PFSK-1 (cell line): ENCODE data around the gene TOB2.

Experiments used
- FOXP2 ChIP-seq: optimal IDR thresholded peaks from 2 replicates; pipeline ENCODE3; 2011; ENCODE audit warnings: borderline replicate concordance, control low read depth, inconsistent platforms; ENCODE audit not compliant: insufficient read depth; ENCODE audit errors: extremely low read length, extremely low read depth
- POLR2AphosphoS5 ChIP-seq: IDR thresholded peaks from 2 replicates; pipeline ENCODE4 v1.6.1; 2012; ENCODE audit warnings: low read depth, mild to moderate bottlenecking, control low read depth, low read length, moderate library complexity
- REST ChIP-seq, 2 experiments: IDR thresholded peaks; 2 replicates each; pipeline versions ENCODE4 v1.6.1 to v1.8.0; 2011 to 2012; ENCODE audit warnings: low read depth in 2 of 2, low read length in 2 of 2, control low read depth in 1 of 2, inconsistent platforms in 1 of 2, mild to moderate bottlenecking in 1 of 2, moderate library complexity in 1 of 2; ENCODE audit not compliant: insufficient read depth in 1 of 2
- SIN3A ChIP-seq: IDR thresholded peaks from 2 replicates; pipeline ENCODE4 v1.6.1; 2012; ENCODE audit warnings: mild to moderate bottlenecking, low read length, moderate library complexity, borderline replicate concordance; ENCODE audit not compliant: insufficient read depth
- TAF1 ChIP-seq: IDR thresholded peaks from 2 replicates; pipeline ENCODE4 v1.6.1; 2012; ENCODE audit warnings: low read length, control low read depth, borderline replicate concordance; ENCODE audit not compliant: insufficient read depth

- TF ChIP-seq REST (IDR thresholded peaks at IDR 0.05; ENCODE audit: insufficient read depth in 1 of 2, low read depth in 2 of 2, low read length in 2 of 2), result no peak
- no peak for TF ChIP-seq POLR2AphosphoS5
- no peak for TF ChIP-seq TAF1
- TF ChIP-seq SIN3A, result no peak
- no peak for TF ChIP-seq FOXP2
Observed at GRCh38 chr22:41411021-41411851, 35.4 kb downstream of the TOB2 start.
